K562 (cell line): ENCODE data around the gene NFIC.

ENCODE experiments used
- ATF7 ChIP-seq: fragments of 450-650 bp; IDR thresholded peaks from 2 replicates; pipeline ENCODE4 v1.7.1; 2014; ENCODE audit warnings: mild to moderate bottlenecking, moderate library complexity
- FOXJ3 ChIP-seq: sonication (generic); formaldehyde crosslinking; IDR thresholded peaks from 2 replicates; pipeline ENCODE4 v1.4.0; 2020; ENCODE audit warnings: mild to moderate bottlenecking, missing genetic modification reagents
- PTRF ChIP-seq: fragments of 450-650 bp; IDR thresholded peaks from 2 replicates; pipeline ENCODE4 v1.6.1; 2016; ENCODE audit warnings: mild to moderate bottlenecking, missing genetic modification characterization, missing compliant biosample characterization
- SMAD2 ChIP-seq: fragments of 150-350 bp; IDR thresholded peaks from 2 replicates; pipeline ENCODE4 v1.6.1; 2014; ENCODE audit warnings: low read depth, mild to moderate bottlenecking, low read length
- THRAP3 ChIP-seq: fragments of 450-650 bp; IDR thresholded peaks from 2 replicates; pipeline ENCODE4 v1.6.1; 2016; ENCODE audit warnings: mild to moderate bottlenecking, inconsistent platforms, borderline replicate concordance
- ZBTB7A ChIP-seq: IDR thresholded peaks from 2 replicates; pipeline ENCODE4 v1.6.1; 2011; ENCODE audit warnings: low read depth, mild to moderate bottlenecking, low read length, moderate library complexity, borderline replicate concordance; ENCODE audit not compliant: control insufficient read depth
- TF ChIP-seq, protein P1 (sequence below): sonication (generic); formaldehyde crosslinking; IDR thresholded peaks from 2 replicates; pipeline ENCODE4 v1.5.0; 2020; ENCODE audit warnings: missing genetic modification reagents
- TF ChIP-seq, protein P2 (sequence below): fragments of 250-450 bp; sonication (Bioruptor Pico); IDR thresholded peaks from 2 replicates; pipeline ENCODE4 v1.8.0; 2021; ENCODE audit warnings: moderate library complexity, mild to moderate bottlenecking, inconsistent platforms
- TF ChIP-seq, protein P3 (sequence below): fragments of 250-450 bp; sonication (Bioruptor Pico); IDR thresholded peaks from 2 replicates; pipeline ENCODE4 v1.8.0; 2022; ENCODE audit warnings: moderate library complexity, mild to moderate bottlenecking, inconsistent platforms

DNA sequence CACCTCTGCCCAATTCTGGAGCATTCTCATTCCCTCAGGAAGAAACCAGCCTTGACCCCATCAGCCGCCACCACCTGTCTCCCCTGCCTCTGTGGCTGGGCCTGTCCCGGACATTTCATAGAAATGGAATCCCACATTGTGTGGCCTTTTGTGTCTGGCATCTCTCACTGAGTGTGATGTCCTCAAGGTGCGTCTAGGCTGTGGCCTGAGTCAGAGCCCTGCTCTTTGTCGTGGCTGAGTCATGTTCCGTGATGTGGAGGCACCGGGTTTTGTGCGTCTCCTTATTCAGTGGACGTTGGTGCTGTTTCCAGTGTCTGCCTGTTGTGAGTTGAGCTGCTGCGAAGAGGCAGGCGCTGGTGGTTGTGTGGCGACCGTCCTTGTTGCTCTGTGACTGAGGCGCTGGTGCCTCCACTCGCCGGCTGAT, 143.2 kb downstream of the NFIC start:
- no peak for TF ChIP-seq ATF7
- TF ChIP-seq FOXJ3 (CRISPR knock-in tag), result no peak
- no peak for TF ChIP-seq ZBTB7A
- TF ChIP-seq SMAD2, result no peak
- TF ChIP-seq, protein P1, sequence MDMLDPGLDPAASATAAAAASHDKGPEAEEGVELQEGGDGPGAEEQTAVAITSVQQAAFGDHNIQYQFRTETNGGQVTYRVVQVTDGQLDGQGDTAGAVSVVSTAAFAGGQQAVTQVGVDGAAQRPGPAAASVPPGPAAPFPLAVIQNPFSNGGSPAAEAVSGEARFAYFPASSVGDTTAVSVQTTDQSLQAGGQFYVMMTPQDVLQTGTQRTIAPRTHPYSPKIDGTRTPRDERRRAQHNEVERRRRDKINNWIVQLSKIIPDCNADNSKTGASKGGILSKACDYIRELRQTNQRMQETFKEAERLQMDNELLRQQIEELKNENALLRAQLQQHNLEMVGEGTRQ (CRISPR knock-in tag), result no peak
- TF ChIP-seq, protein P2, sequence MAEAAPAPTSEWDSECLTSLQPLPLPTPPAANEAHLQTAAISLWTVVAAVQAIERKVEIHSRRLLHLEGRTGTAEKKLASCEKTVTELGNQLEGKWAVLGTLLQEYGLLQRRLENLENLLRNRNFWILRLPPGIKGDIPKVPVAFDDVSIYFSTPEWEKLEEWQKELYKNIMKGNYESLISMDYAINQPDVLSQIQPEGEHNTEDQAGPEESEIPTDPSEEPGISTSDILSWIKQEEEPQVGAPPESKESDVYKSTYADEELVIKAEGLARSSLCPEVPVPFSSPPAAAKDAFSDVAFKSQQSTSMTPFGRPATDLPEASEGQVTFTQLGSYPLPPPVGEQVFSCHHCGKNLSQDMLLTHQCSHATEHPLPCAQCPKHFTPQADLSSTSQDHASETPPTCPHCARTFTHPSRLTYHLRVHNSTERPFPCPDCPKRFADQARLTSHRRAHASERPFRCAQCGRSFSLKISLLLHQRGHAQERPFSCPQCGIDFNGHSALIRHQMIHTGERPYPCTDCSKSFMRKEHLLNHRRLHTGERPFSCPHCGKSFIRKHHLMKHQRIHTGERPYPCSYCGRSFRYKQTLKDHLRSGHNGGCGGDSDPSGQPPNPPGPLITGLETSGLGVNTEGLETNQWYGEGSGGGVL (CRISPR knock-in tag), result no peak
- no peak for TF ChIP-seq THRAP3
- TF ChIP-seq, protein P3, sequence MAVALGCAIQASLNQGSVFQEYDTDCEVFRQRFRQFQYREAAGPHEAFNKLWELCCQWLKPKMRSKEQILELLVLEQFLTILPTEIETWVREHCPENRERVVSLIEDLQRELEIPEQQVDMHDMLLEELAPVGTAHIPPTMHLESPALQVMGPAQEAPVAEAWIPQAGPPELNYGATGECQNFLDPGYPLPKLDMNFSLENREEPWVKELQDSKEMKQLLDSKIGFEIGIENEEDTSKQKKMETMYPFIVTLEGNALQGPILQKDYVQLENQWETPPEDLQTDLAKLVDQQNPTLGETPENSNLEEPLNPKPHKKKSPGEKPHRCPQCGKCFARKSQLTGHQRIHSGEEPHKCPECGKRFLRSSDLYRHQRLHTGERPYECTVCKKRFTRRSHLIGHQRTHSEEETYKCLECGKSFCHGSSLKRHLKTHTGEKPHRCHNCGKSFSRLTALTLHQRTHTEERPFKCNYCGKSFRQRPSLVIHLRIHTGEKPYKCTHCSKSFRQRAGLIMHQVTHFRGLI (CRISPR knock-in tag), result no peak
- TF ChIP-seq PTRF, result no peak
